MM.1S (cell line): ENCODE results near the gene DOK4.

Source experiments
- DNase-seq: peaks from one replicate; pipeline ENCODE4 v3.0.0-alpha.2; 2015
- H2AFZ ChIP-seq: fragments of 300-600 bp; sonication (generic); 2 replicates; pipeline ENCODE4 v1.6.0; 2016; ENCODE audit warnings: antibody characterized with exemption, low read length
- H3F3A ChIP-seq: fragments of 300-600 bp; sonication (generic); 2 replicates; pipeline ENCODE4 v1.6.1; 2016; ENCODE audit warnings: mild to moderate bottlenecking, antibody characterized with exemption, low read length, moderate library complexity, mixed read lengths; ENCODE audit not compliant: insufficient read depth
- H3K27ac ChIP-seq: fragments of 300-600 bp; sonication (generic); 2 replicates; pipeline ENCODE4 v1.5.1; 2016; ENCODE audit warnings: mild to moderate bottlenecking, low read length
- H3K27me3 ChIP-seq: fragments of 300-600 bp; sonication (generic); replicated peaks from 2 replicates; pipeline ENCODE4 v1.6.0; 2016; ENCODE audit warnings: low read length; ENCODE audit not compliant: insufficient read depth
- H3K36me3 ChIP-seq: fragments of 300-600 bp; sonication (generic); replicated peaks from 2 replicates; pipeline ENCODE4 v1.6.1; 2016; ENCODE audit warnings: mild to moderate bottlenecking, low read length, mixed read lengths; ENCODE audit not compliant: insufficient read depth
- H3K4me1 ChIP-seq: fragments of 300-600 bp; sonication (generic); 2 replicates; pipeline ENCODE4 v1.6.1; 2016; ENCODE audit warnings: low read length, mixed read lengths
- H3K4me2 ChIP-seq: fragments of 300-600 bp; sonication (generic); 2 replicates; pipeline ENCODE4 v1.6.0; 2016; ENCODE audit warnings: low read depth, low read length
- H3K4me3 ChIP-seq: fragments of 300-600 bp; sonication (generic); 2 replicates; pipeline ENCODE4 v1.5.1; 2016; ENCODE audit warnings: low read length, mixed read lengths
- H3K79me2 ChIP-seq: fragments of 300-600 bp; sonication (generic); 2 replicates; pipeline ENCODE4 v1.6.1; 2016; ENCODE audit warnings: mixed run types, low read length, mixed read lengths
- H3K9ac ChIP-seq: fragments of 300-600 bp; sonication (generic); 2 replicates; pipeline ENCODE4 v1.6.1; 2016; ENCODE audit warnings: low read length, mixed read lengths
- H3K9me2 ChIP-seq: fragments of 300-600 bp; sonication (generic); replicated peaks from 2 replicates; pipeline ENCODE4 v1.6.1; 2016; ENCODE audit warnings: mild to moderate bottlenecking, low read length, mixed read lengths; ENCODE audit not compliant: insufficient read depth
- H3K9me3 ChIP-seq: fragments of 300-600 bp; sonication (generic); replicated peaks from 2 replicates; pipeline ENCODE4 v1.6.1; 2016; ENCODE audit warnings: mild to moderate bottlenecking, low read length, mixed read lengths; ENCODE audit not compliant: insufficient read depth
- H4K20me1 ChIP-seq: fragments of 300-600 bp; sonication (generic); 2 replicates; pipeline ENCODE4 v1.6.1; 2016; ENCODE audit warnings: mild to moderate bottlenecking, low read length, moderate library complexity, mixed read lengths; ENCODE audit not compliant: insufficient read depth
- CTCF ChIP-seq: fragments of 300-600 bp; sonication (generic); IDR thresholded peaks from 2 replicates; pipeline ENCODE4 v1.5.1; 2016; ENCODE audit warnings: antibody characterized with exemption, low read length, mixed read lengths
- EZH2 ChIP-seq: fragments of 300-600 bp; sonication (generic); optimal IDR thresholded peaks from 2 replicates; pipeline ENCODE3; 2017; ENCODE audit warnings: low read depth, mild to moderate bottlenecking, antibody characterized with exemption, low read length, mixed read lengths
- EZH2phosphoT487 ChIP-seq: fragments of 300-600 bp; sonication (generic); IDR thresholded peaks from 2 replicates; pipeline ENCODE4 v1.6.1; 2018; ENCODE audit warnings: antibody characterized with exemption, low read length

DOK4 gene

GRCh38 chr16:57478396-57479204 is 7.7 kb downstream of the DOK4 start:
- H3K9me3 ChIP-seq, result no peaks in the 10 kb centered on the region
- peaks cover 9% of the 10 kb centered on the region; the same call in 1 of the 2 replicates for H3K4me1 ChIP-seq
- H2AFZ ChIP-seq, result no peak overlapping the region
- no peak overlapping the region for H3K4me2 ChIP-seq
- no peak overlapping the region for H3K9ac ChIP-seq
- H3F3A ChIP-seq, result no peaks in the 10 kb centered on the region
- 0 out of 2 replicates have a peak, but pooled peaks cover 3% of the 10 kb centered on the region for H3K27me3 ChIP-seq
- H3K36me3 ChIP-seq, result no peaks in the 10 kb centered on the region
- no peaks in the 10 kb centered on the region for H4K20me1 ChIP-seq
- no peak overlapping the region for H3K4me3 ChIP-seq
- no peak overlapping the region for H3K27ac ChIP-seq
- no peaks in the 10 kb centered on the region for H3K79me2 ChIP-seq
- H3K9me2 ChIP-seq, result no peaks in the 10 kb centered on the region
- DNase-seq, result no peak
- TF ChIP-seq EZH2, result no peak
- TF ChIP-seq CTCF, result no peak
- no peak for TF ChIP-seq EZH2phosphoT487

GRCh38 chr16:57477531-57478202 is 8.6 kb downstream of the DOK4 start:
- Histone ChIP-seq H3K4me1 (peaks cover 9% of the 10 kb centered on the region; the same call in 1 of the 2 replicates), H3K9me3 (no peaks in the 10 kb centered on the region), H3K9ac (no peak overlapping the region), H3K27me3 (0 out of 2 replicates have a peak, but pooled peaks cover 3% of the 10 kb centered on the region), H3K9me2 (no peaks in the 10 kb centered on the region), H3K4me3 (no peak overlapping the region), H3K4me2 (no peak overlapping the region), H3K36me3 (no peaks in the 10 kb centered on the region), H3F3A (no peaks in the 10 kb centered on the region), H3K79me2 (no peaks in the 10 kb centered on the region), H2AFZ (no peak overlapping the region), H3K27ac (no peak overlapping the region), H4K20me1 (no peaks in the 10 kb centered on the region)
- TF ChIP-seq EZH2 (no peak), EZH2phosphoT487 (no peak), CTCF (no peak)
- no peak for DNase-seq

DNA sequence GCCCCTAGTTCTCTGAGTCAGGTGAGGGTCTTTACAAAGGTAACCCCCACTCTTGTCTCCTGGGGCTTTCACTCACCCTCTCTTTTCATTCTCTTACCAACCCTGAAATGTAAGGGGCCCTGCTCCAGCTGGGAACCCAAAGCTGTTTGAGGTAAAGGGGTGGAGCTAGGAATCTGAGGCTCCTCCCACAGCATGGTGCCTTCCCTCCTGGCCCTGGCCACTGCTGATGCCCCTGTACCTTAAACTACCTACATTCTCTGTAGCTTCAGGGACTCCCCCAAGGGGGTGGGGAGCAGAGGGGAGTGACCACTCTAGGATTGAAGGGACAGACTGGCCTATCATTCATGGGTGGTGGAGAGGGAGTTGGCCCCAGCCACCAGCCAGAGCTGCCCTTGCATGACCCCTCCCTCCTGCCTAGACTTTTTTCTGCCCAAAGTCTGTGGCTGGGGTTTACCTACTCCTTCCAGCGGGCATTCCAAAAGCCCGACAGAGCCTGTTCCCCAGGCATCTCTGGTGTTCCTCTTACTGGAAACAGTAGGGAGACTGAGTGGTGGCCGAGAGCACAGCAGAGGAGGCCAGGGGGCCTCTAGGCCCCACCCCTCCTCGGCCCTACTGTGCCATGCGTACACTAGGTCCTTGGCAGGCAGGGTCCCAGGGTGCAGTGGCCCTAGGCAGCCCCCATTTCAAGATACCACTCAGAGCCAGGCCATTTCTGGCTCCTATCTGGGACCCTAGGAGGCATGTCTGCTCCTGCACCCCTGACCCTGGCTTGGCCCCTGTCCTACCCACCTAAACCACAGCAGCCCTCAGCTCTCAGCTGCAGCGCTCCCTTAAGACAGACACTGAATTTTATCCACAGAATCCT is 9.5 kb downstream of the DOK4 start:
- Histone ChIP-seq H3K9ac (no peak overlapping the region), H3K4me2 (peak overlapping the region; percentile 78), H3F3A (no peaks in the 10 kb centered on the region; the same call in 1 of the 2 replicates), H3K36me3 (no peaks in the 10 kb centered on the region), H2AFZ (peak overlapping the region; percentile 67; the same call in 1 of the 2 replicates), H3K27ac (no peak overlapping the region), H3K79me2 (no peaks in the 10 kb centered on the region), H3K9me3 (no peaks in the 10 kb centered on the region), H4K20me1 (no peaks in the 10 kb centered on the region), H3K9me2 (no peaks in the 10 kb centered on the region), H3K4me1 (peaks cover 9% of the 10 kb centered on the region; the same call in 1 of the 2 replicates), H3K4me3 (no peak overlapping the region), H3K27me3 (0 out of 2 replicates have a peak, but pooled peaks cover 3% of the 10 kb centered on the region)
- no peak for TF ChIP-seq EZH2phosphoT487
- DNase-seq, result no peak
